HG02759 (cell line): ENCODE measurements around the gene HERC4.
"Not testable (repeated sequence)": the region's sequence is repeated elsewhere in the genome, so short reads cannot be mapped to it uniquely, and the experiment has no call there.

Experiments
- ATAC-seq: cut with Tn5 transposase; IDR thresholded peaks from one replicate; pipeline ENCODE4 v1.9.1; 2021; ENCODE audit warnings: mild to moderate bottlenecking, moderate library complexity; ENCODE audit not compliant: unreplicated experiment

Gene HERC4

DNA sequence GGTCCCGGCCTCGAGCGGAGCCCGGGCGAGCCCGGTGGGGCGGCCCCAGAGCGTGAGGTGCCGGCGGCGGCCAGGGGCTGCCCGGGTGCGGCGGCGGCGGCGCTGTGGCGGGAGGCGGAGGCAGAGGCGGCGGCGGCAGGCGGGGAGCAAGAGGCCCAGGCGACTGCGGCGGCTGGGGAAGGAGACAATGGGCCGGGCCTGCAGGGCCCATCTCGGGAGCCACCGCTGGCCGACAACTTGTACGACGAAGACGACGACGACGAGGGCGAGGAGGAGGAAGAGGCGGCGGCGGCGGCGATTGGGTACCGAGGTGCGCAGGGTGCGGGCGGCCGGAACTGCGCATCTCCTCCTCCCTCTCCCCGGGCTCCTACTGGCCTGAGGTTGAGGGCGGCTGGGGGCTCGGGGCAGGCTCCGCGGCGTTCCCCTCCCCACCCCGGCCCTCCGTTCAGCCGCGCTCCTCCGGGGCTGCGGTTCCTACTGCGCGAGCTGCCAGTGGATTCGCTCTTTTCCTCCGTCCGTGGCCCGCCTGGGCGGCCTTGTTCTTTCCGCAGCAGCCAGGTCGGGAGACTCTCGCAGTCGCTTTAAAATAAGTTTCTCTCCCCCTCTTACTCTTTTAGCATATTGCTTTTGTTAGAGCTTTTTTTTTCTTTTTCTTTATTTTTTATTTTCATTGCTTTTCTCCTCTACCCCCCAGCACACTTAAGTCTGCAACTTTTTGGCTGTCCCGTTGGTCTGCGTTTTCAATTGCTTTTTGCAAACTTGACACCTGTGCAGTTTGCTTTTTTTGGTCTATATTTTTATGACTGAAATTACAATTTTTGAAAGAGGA, 190.0 kb downstream of the HERC4 start:
- peak; percentile 63 for ATAC-seq

- ATAC-seq, result peak; percentile 86
Observed at GRCh38 chr10:67884313-67884841, 190.7 kb downstream of the HERC4 start, which contains the start of gene SIRT1. Gene SIRT1 (plus strand): TSS chr10:67884656. CDS start chr10:67884722, 66 bp downstream.

- no peak for ATAC-seq
Observed at GRCh38 chr10:67883710-67884312, 191.3 kb downstream of the HERC4 start.

DNA sequence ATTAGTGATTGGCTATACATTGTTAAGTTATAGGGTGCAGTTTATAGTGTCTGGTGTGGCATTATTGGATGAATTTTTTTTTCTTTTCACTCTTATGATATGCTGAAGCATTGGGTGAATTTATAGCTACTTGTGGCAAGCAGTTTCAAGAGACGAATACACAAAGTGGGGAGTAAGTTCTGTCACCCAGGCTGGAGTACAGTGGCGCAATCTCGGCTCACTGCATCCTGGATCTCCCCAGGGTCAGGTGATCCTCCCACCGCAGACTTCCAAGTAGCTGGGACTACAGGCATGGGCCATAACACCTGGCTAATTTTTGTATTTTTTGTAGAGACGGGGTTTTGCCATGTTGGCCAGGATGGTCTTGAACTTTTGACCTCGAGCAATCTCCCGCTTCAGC, 196.9 kb downstream of the HERC4 start:
- no peak for ATAC-seq

DNA sequence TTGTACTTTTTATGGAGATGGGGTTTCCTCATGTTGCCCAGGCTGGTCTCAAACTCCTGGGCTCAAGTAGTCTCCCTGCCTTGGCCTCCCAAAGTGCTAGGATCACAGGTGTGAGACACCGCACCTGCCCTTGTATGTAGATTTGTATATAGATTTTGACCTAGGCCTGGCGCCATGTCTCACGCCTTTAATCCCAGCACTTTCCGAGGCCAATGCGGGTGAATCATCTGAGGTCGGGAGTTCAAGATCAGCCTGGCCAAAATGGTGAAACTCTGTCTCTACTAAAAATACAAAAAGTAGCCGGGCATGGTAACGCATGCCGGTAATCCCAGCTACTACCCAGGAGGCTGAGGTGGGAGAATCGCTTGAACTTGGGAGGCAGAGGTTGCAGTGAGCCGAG, 197.7 kb downstream of the HERC4 start:
- ATAC-seq, result not testable (repeated sequence)

GRCh38 chr10:67875340-67876238, 199.5 kb downstream of the HERC4 start:
- no peak for ATAC-seq
